A549 (cell line): ENCODE results near the gene PCGF1. TPM values are rescaled to one million over a fixed set of nuclear protein-coding genes. Genes with fewer than 3 reads are reported as not detected.

ENCODE experiments used
- ATAC-seq, 2 experiments: fragments of 200-7000 bp in 1 of 2; fragments of >200 bp in 1 of 2; cut with Nextera tagmentation in 1 of 2; cut with Tn5 transposase in 1 of 2; 3 replicates each; pipeline versions ENCODE4 v1.8.0 to v1.9.1; 2018 to 2020; ENCODE audit warnings: mild to moderate bottlenecking in 1 of 2, moderate library complexity in 1 of 2
- CTCF ChIA-PET: fragments of 300-600 bp; sonication (Branson Sonifier 250); formaldehyde crosslinking; extraction: SDS; loops from one replicate; lab custom pipeline; 2021; ENCODE audit warnings: antibody characterized with exemption, inconsistent platforms; lab: Yijun Ruan, JAX
- POLR2A ChIA-PET: fragments of 350-600 bp; formaldehyde crosslinking; extraction: SDS; loops from one replicate; lab custom pipeline; 2021; ENCODE audit warnings: antibody characterized with exemption, inconsistent platforms; lab: Yijun Ruan, JAX
- DNase-seq, 2 experiments: peaks; one replicate each; pipeline versions ENCODE4 v3.0.0 to v3.0.0-alpha.2; 2011 to 2016; ENCODE audit warnings: low read depth in 1 of 2, low spot score in 1 of 2
- FAIRE-seq: peaks from 2 replicates; lab custom pipeline; 2011; peaks lifted over from hg19 to GRCh38; lab: Jason Lieb, UNC
- H3K27ac ChIP-seq, 2 experiments: fragments of >200 bp; sonication (Bioruptor Twin); formaldehyde crosslinking; 3 replicates each; pipeline ENCODE4 v1.5.1; 2016 to 2017
- H3K4me1 ChIP-seq: fragments of >200 bp; sonication (Bioruptor Twin); formaldehyde crosslinking; 3 replicates; pipeline ENCODE4 v1.6.1; 2016
- H3K4me2 ChIP-seq: fragments of >200 bp; sonication (Bioruptor Twin); formaldehyde crosslinking; 3 replicates; pipeline ENCODE4 v1.6.1; 2016
- H3K4me3 ChIP-seq: fragments of >200 bp; sonication (Bioruptor Twin); formaldehyde crosslinking; 3 replicates; pipeline ENCODE4 v1.5.1; 2016
- H3K9me3 ChIP-seq: fragments of >200 bp; sonication (Bioruptor Twin); formaldehyde crosslinking; 3 replicates; pipeline ENCODE4 v1.6.1; 2016
- ATOH8 ChIP-seq: fragments of 250-450 bp; sonication (Bioruptor Pico); IDR thresholded peaks from 2 replicates; pipeline ENCODE4 v1.5.0; 2020; ENCODE audit warnings: low read depth, mild to moderate bottlenecking, moderate library complexity
- CBX8 ChIP-seq: fragments of 200-600 bp; sonication (generic); IDR thresholded peaks from 2 replicates; pipeline ENCODE4 v1.6.1; 2016
- CEBPB ChIP-seq, 2 experiments: fragments of >200 bp in 1 of 2; sonication (Bioruptor Twin) in 1 of 2; formaldehyde crosslinking in 1 of 2; IDR thresholded peaks; 2 replicates each; pipeline ENCODE4 v1.6.1; 2012 to 2016
- CHD2 ChIP-seq: fragments of 150-350 bp; IDR thresholded peaks from 2 replicates; pipeline ENCODE4 v1.6.1; 2014; ENCODE audit warnings: low read length; ENCODE audit not compliant: partially characterized antibody
- CHD4 ChIP-seq: fragments of 200-600 bp; sonication (generic); IDR thresholded peaks from 2 replicates; pipeline ENCODE4 v1.6.1; 2016; ENCODE audit warnings: antibody characterized with exemption, mild to moderate bottlenecking, borderline replicate concordance
- EHF ChIP-seq: fragments of 250-450 bp; sonication (Bioruptor Pico); IDR thresholded peaks from 2 replicates; pipeline ENCODE4 v1.5.0; 2020; ENCODE audit warnings: mild to moderate bottlenecking
- EHMT2 ChIP-seq: fragments of 200-600 bp; sonication (generic); IDR thresholded peaks from 2 replicates; pipeline ENCODE4 v1.6.1; 2016; ENCODE audit warnings: antibody characterized with exemption, low read depth, mild to moderate bottlenecking, moderate library complexity
- ESRRA ChIP-seq: fragments of 150-350 bp; IDR thresholded peaks from 2 replicates; pipeline ENCODE4 v1.6.1; 2014; ENCODE audit warnings: mild to moderate bottlenecking, low read length, borderline replicate concordance
- FOSL2 ChIP-seq, 2 experiments: fragments of 450-650 bp in 1 of 2; fragments of >200 bp in 1 of 2; sonication (Bioruptor Twin) in 1 of 2; formaldehyde crosslinking; IDR thresholded peaks; 2 replicates each; pipeline versions ENCODE4 v1.5.0 to v1.6.1; 2016 to 2020; ENCODE audit warnings: mild to moderate bottlenecking in 1 of 2, moderate library complexity in 1 of 2
- FOXS1 ChIP-seq: fragments of 250-450 bp; sonication (Bioruptor Pico); IDR thresholded peaks from 2 replicates; pipeline ENCODE4 v1.5.0; 2020; ENCODE audit warnings: mild to moderate bottlenecking, moderate library complexity
- HDAC2 ChIP-seq: fragments of 200-600 bp; sonication (generic); IDR thresholded peaks from 2 replicates; pipeline ENCODE4 v1.6.1; 2016
- HEYL ChIP-seq: fragments of 250-450 bp; sonication (Bioruptor Pico); IDR thresholded peaks from 2 replicates; pipeline ENCODE4 v1.8.0; 2021; ENCODE audit warnings: mild to moderate bottlenecking, moderate library complexity
- HOXA7 ChIP-seq: fragments of 250-450 bp; sonication (Bioruptor Pico); IDR thresholded peaks from 2 replicates; pipeline ENCODE4 v1.5.0; 2020; ENCODE audit warnings: mild to moderate bottlenecking, moderate library complexity
- JUNB ChIP-seq: fragments of >200 bp; sonication (Bioruptor Twin); formaldehyde crosslinking; IDR thresholded peaks from 2 replicates; pipeline ENCODE4 v1.6.1; 2016
- KDM1A ChIP-seq: fragments of 200-600 bp; sonication (generic); IDR thresholded peaks from 2 replicates; pipeline ENCODE4 v1.6.1; 2016; ENCODE audit warnings: low read depth, mild to moderate bottlenecking
- KDM5A ChIP-seq: fragments of 200-600 bp; sonication (generic); IDR thresholded peaks from 2 replicates; pipeline ENCODE4 v1.6.1; 2016; ENCODE audit warnings: antibody characterized with exemption, mild to moderate bottlenecking
- MAFK ChIP-seq: fragments of 450-650 bp; IDR thresholded peaks from 2 replicates; pipeline ENCODE4 v1.6.1; 2014; ENCODE audit not compliant: partially characterized antibody
- MAX ChIP-seq: IDR thresholded peaks from 2 replicates; pipeline ENCODE4 v1.6.1; 2012
- MAZ ChIP-seq: fragments of 150-350 bp; IDR thresholded peaks from 2 replicates; pipeline ENCODE4 v1.6.1; 2014; ENCODE audit warnings: antibody characterized with exemption, low read depth, low read length, borderline replicate concordance
- MYC ChIP-seq: IDR thresholded peaks from 2 replicates; pipeline ENCODE4 v1.6.1; 2012; ENCODE audit warnings: mild to moderate bottlenecking, inconsistent platforms, low read length, improper control_type of control experiment, borderline replicate concordance
- NPAS2 ChIP-seq: fragments of 250-450 bp; sonication (Bioruptor Pico); IDR thresholded peaks from 2 replicates; pipeline ENCODE4 v1.8.0; 2022; ENCODE audit warnings: mild to moderate bottlenecking, moderate library complexity, borderline replicate concordance
- POLR2A ChIP-seq: IDR thresholded peaks from 2 replicates; pipeline ENCODE4 v1.6.1; 2012; ENCODE audit warnings: mild to moderate bottlenecking, low read length
- POLR2AphosphoS2 ChIP-seq: conservative IDR thresholded peaks from 2 replicates; pipeline ENCODE4 v1.6.1; 2012; ENCODE audit warnings: low read length, improper control_type of control experiment, inconsistent platforms
- RAD21 ChIP-seq, 2 experiments: fragments of >200 bp in 1 of 2; sonication (Bioruptor Twin) in 1 of 2; formaldehyde crosslinking in 1 of 2; IDR thresholded peaks in 1 of 2; conservative IDR thresholded peaks in 1 of 2; 2 replicates in 1 of 2; 3 replicates in 1 of 2; pipeline ENCODE4 v1.6.1; 2012 to 2018; ENCODE audit warnings: inconsistent platforms in 1 of 2
- RARB ChIP-seq: fragments of 250-450 bp; sonication (Bioruptor Pico); IDR thresholded peaks from 2 replicates; pipeline ENCODE4 v1.8.0; 2021; ENCODE audit warnings: mild to moderate bottlenecking, moderate library complexity
- RFX5 ChIP-seq: fragments of 450-650 bp; IDR thresholded peaks from 2 replicates; pipeline ENCODE4 v1.7.1; 2014; ENCODE audit warnings: antibody characterized with exemption, mild to moderate bottlenecking, moderate library complexity
- RNF2 ChIP-seq: fragments of 200-600 bp; sonication (generic); IDR thresholded peaks from 2 replicates; pipeline ENCODE4 v1.6.1; 2016; ENCODE audit warnings: low read depth, mild to moderate bottlenecking, antibody characterized with exemption, moderate library complexity, borderline replicate concordance
- TP53 ChIP-seq: fragments of 250-450 bp; sonication (Bioruptor Pico); IDR thresholded peaks from 2 replicates; pipeline ENCODE4 v1.5.0; 2021; ENCODE audit warnings: mild to moderate bottlenecking, moderate library complexity
- ZC3H11A ChIP-seq: fragments of 450-650 bp; IDR thresholded peaks from 2 replicates; pipeline ENCODE4 v1.6.1; 2014; ENCODE audit warnings: antibody characterized with exemption, mild to moderate bottlenecking
- ZFP36 ChIP-seq: fragments of 450-650 bp; IDR thresholded peaks from 2 replicates; pipeline ENCODE4 v1.6.1; 2014; ENCODE audit warnings: borderline replicate concordance; ENCODE audit not compliant: partially characterized antibody
- ZNF302 ChIP-seq: fragments of 250-450 bp; sonication (Bioruptor Pico); IDR thresholded peaks from 2 replicates; pipeline ENCODE4 v1.9.0; 2021; ENCODE audit warnings: inconsistent platforms, mild to moderate bottlenecking, moderate library complexity
- whole genome bisulfite sequencing: methylation state at CpG from one replicate; pipeline ENCODE4 v1.1.6; 2017; ENCODE audit errors: missing lambda C conversion rate; 5-methylcytosine and 5-hydroxymethylcytosine counted together
- polyA minus RNA-seq: library from RNA; depleted of rRNA, polyadenylated mRNA; stranded (reverse); fragments of >200 nt; gene quantifications from 2 replicates; pipeline ENCODE4 v1.2.3, GENCODE V29; 2011; rRNA and poly(A)+ RNA removed
- polyA plus RNA-seq, 4 experiments: library from polyadenylated mRNA; depleted of rRNA in 3 of 4; stranded (reverse); fragments of >200 nt; fragmentation: RNase III in 1 of 4; extraction: RNeasy Plus Mini Kit Qiagen cat#74134 plus additional on column Dnase treatment in 1 of 4; gene quantifications; 2 replicates in 3 of 4; 3 replicates in 1 of 4; pipeline ENCODE4 v1.2.3, GENCODE V29; 2011 to 2017
- TF ChIP-seq, protein P1 (sequence below): fragments of >200 bp; sonication (Bioruptor Twin); formaldehyde crosslinking; IDR thresholded peaks from 3 replicates; pipeline ENCODE4 v1.5.1; 2016
- TF ChIP-seq, protein P2 (sequence below): fragments of 150-350 bp; IDR thresholded peaks from 2 replicates; pipeline ENCODE4 v1.6.1; 2014; ENCODE audit warnings: low read depth, mild to moderate bottlenecking, low read length
- TF ChIP-seq, protein P3 (sequence below): IDR thresholded peaks from 2 replicates; pipeline ENCODE4 v1.6.1; 2012
- TF ChIP-seq, protein P4 (sequence below): IDR thresholded peaks from 2 replicates; pipeline ENCODE4 v1.6.1; 2012; ENCODE audit warnings: low read depth, borderline replicate concordance

Gene PCGF1
- polyA plus RNA-seq (2011; rRNA removed) (53.6 and 55.3 TPM in 2 replicates), polyA plus RNA-seq (2017; fragmentation: RNase III; extraction: RNeasy Plus Mini Kit Qiagen cat#74134 plus additional on column Dnase treatment) (32.2 to 38.1 TPM (median 32.8 TPM) in 3 replicates), polyA minus RNA-seq (74.3 and 112 TPM in 2 replicates)
- polyA plus RNA-seq (2012; cell fraction: cytosol; rRNA removed) = 42.9 and 51.6 TPM in 2 replicates
- 32.8 and 45.5 TPM in 2 replicates for polyA plus RNA-seq (2012; cell fraction: nucleus; rRNA removed)

DNA sequence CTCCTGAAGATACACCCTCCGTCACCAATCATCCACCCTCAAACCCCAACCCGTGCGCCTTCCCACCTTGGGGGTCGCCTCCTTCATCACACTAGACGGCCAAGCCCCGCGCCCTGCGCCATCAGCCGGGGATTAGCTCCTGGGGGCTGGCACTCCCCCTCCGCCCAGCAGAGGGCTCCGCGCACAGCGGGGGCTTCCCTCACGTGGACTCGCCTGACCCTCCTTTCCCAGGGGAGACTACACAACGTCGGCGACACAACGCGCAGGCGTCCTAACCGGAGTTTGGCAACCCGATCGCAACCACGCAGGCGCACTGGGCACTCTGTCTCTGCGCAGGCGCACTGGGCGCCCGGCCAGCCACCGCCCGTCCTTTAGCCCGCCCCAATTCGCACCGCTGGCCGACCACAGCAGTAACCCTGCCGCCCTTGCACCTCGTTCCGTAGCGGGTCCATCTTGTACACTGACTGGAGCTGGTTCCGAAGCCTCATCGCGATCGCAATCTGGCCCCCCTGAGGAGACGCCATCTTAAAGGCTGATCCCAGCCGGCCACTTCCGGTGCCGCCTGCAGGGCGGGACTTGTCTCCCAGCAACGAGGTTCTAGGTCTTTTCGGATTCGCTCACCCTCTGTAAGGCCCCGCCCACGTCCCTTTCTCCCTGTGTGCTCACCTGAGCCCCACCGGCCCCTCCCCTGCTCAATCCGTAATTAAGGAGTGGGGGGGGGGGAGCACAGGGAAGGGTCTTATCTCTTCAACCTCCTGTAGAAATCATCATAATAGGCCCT, at the start of gene PCGF1:
Gene PCGF1 (minus strand): TSS at position 551 of the 781 bp plus-strand sequence. CDS start 27 bp downstream, at position 524.
- Histone ChIP-seq H3K9me3 (no peaks in the 10 kb centered on the region), H3K4me3 (peak within 1 kb of the TSS; percentile 78), H3K27ac (peak within 1 kb of the TSS; percentile 95 to 99), H3K4me1 (peaks cover 28% of the 10 kb centered on the region), H3K4me2 (peak within 1 kb of the TSS; percentile 94)
- DNase-seq (peak; percentile 97 to 99), ATAC-seq (peak; percentile 81 to 91), FAIRE-seq (no peak)
- ChIA-PET POLR2A (interaction anchor here (1.0 to 1.8 kb wide), 7 partner anchors 11 to 82 kb away, joined by 3 to 8 read pairs (median 4); partner anchors contain the start of genes AUP1 and HTRA2), CTCF (interaction anchor here (0.8 to 5.0 kb wide), 12 partner anchors 9 to 85 kb away, joined by 3 to 39 read pairs (median 6); partner anchors contain the start of genes AUP1, CCDC142, HTRA2 and TTC31)
- WGBS = 2% methylated on average over 37 of the region's 56 CpGs
- TF ChIP-seq RARB (CRISPR knock-in tag) (no peak), ESRRA (no peak), RFX5 (no peak), FOXS1 (CRISPR knock-in tag) (no peak), ZC3H11A (no peak), ATOH8 (CRISPR knock-in tag) (no peak), MAX (peak; percentile 87), POLR2A (peak; percentile 77), EHF (CRISPR knock-in tag) (no peak), MAFK (no peak), HOXA7 (CRISPR knock-in tag) (no peak), POLR2AphosphoS2 (no peak), CEBPB (IDR thresholded peaks at IDR 0.05) (peak in 1 of 2 experiments; percentile 53; a peak in 2 of 4 replicates), RNF2 (no peak), CHD4 (no peak), MYC (peak; percentile 42; the same call in 1 of the 2 replicates), JUNB (no peak), ZFP36 (no peak), TP53 (CRISPR knock-in tag) (no peak), HDAC2 (no peak), KDM5A (no peak), MAZ (no peak), FOSL2 (IDR thresholded peaks at IDR 0.05) (no peak), FOSL2 (CRISPR knock-in tag; IDR thresholded peaks at IDR 0.05) (no peak), NPAS2 (CRISPR knock-in tag) (peak; percentile 95), RAD21 (conservative IDR thresholded peaks at IDR 0.05 in 1 of 2, IDR thresholded peaks at IDR 0.05 in 1 of 2) (peak in 1 of 2 experiments; percentile 40; a peak in 2 of 5 replicates), EHMT2 (no peak), KDM1A (no peak), HEYL (CRISPR knock-in tag) (no peak), ZNF302 (no peak), CHD2 (no peak), CBX8 (no peak)
- TF ChIP-seq, protein P1, sequence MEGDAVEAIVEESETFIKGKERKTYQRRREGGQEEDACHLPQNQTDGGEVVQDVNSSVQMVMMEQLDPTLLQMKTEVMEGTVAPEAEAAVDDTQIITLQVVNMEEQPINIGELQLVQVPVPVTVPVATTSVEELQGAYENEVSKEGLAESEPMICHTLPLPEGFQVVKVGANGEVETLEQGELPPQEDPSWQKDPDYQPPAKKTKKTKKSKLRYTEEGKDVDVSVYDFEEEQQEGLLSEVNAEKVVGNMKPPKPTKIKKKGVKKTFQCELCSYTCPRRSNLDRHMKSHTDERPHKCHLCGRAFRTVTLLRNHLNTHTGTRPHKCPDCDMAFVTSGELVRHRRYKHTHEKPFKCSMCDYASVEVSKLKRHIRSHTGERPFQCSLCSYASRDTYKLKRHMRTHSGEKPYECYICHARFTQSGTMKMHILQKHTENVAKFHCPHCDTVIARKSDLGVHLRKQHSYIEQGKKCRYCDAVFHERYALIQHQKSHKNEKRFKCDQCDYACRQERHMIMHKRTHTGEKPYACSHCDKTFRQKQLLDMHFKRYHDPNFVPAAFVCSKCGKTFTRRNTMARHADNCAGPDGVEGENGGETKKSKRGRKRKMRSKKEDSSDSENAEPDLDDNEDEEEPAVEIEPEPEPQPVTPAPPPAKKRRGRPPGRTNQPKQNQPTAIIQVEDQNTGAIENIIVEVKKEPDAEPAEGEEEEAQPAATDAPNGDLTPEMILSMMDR = peak; percentile 47; the same call in 2 of the 3 replicates
- TF ChIP-seq, protein P2, sequence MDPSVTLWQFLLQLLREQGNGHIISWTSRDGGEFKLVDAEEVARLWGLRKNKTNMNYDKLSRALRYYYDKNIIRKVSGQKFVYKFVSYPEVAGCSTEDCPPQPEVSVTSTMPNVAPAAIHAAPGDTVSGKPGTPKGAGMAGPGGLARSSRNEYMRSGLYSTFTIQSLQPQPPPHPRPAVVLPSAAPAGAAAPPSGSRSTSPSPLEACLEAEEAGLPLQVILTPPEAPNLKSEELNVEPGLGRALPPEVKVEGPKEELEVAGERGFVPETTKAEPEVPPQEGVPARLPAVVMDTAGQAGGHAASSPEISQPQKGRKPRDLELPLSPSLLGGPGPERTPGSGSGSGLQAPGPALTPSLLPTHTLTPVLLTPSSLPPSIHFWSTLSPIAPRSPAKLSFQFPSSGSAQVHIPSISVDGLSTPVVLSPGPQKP = 0 out of 2 replicates have a peak, but pooled peaks have one; percentile 27
- TF ChIP-seq, protein P3, sequence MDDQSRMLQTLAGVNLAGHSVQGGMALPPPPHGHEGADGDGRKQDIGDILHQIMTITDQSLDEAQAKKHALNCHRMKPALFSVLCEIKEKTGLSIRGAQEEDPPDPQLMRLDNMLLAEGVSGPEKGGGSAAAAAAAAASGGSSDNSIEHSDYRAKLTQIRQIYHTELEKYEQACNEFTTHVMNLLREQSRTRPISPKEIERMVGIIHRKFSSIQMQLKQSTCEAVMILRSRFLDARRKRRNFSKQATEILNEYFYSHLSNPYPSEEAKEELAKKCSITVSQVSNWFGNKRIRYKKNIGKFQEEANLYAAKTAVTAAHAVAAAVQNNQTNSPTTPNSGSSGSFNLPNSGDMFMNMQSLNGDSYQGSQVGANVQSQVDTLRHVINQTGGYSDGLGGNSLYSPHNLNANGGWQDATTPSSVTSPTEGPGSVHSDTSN = no peak
- TF ChIP-seq, protein P4, sequence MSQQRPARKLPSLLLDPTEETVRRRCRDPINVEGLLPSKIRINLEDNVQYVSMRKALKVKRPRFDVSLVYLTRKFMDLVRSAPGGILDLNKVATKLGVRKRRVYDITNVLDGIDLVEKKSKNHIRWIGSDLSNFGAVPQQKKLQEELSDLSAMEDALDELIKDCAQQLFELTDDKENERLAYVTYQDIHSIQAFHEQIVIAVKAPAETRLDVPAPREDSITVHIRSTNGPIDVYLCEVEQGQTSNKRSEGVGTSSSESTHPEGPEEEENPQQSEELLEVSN = no peak
